ENCODE measurements around the gene EIF4B.

DNA sequence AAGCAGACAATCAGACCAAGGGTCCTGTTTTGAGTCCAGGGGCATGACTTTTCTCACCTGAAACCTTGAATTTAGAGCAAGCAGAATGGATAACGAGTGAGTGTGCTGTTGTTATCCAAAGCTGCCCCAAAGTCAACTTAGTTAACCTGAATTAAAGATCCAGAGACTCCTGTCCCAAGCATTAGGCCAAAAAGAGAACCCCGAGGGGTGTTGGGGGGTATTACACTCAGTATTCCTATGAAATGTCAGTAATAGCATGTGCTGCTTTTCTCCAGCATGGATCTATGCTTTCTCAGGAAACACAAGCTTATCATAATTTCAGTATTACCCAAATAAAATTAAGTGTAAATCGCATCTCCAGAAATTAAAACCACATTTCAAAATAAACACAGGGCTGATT lies 19.0 kb downstream of the EIF4B start:
- TF ChIP-seq CTCF (IDR thresholded peaks at IDR 0.05) (no peak), EP300 (IDR thresholded peaks at IDR 0.05) (no peak)
